Measurements from ENCODE around the gene P3H2. TPM values are rescaled to one million over a fixed set of nuclear protein-coding genes. Genes with fewer than 3 reads are reported as not detected.
"Not testable (repeated sequence)": the region's sequence is repeated elsewhere in the genome, so short reads cannot be mapped to it uniquely, and the experiment has no call there.

Gene P3H2
- total and polyA plus RNA-seq, 2 of the 4 experiments (the other 2 are of a cell fraction) = 54.7 to 64.3 TPM

- ATAC-seq (ENCODE audit: low read depth) = no peak
- TF ChIP-seq SMC3 (IDR thresholded peaks at IDR 0.05; ENCODE audit: low read depth, low read length) (no peak), POLR2A (IDR thresholded peaks at IDR 0.05; ENCODE audit: low read depth, low read length) (no peak)
- no peaks in the 10 kb centered on the region for H4K20me1 ChIP-seq (ENCODE audit: insufficient read depth, low read length)
These were observed 30.0 kb upstream of the P3H2 start for GRCh38 chr3:190150681-190151080.

DNA sequence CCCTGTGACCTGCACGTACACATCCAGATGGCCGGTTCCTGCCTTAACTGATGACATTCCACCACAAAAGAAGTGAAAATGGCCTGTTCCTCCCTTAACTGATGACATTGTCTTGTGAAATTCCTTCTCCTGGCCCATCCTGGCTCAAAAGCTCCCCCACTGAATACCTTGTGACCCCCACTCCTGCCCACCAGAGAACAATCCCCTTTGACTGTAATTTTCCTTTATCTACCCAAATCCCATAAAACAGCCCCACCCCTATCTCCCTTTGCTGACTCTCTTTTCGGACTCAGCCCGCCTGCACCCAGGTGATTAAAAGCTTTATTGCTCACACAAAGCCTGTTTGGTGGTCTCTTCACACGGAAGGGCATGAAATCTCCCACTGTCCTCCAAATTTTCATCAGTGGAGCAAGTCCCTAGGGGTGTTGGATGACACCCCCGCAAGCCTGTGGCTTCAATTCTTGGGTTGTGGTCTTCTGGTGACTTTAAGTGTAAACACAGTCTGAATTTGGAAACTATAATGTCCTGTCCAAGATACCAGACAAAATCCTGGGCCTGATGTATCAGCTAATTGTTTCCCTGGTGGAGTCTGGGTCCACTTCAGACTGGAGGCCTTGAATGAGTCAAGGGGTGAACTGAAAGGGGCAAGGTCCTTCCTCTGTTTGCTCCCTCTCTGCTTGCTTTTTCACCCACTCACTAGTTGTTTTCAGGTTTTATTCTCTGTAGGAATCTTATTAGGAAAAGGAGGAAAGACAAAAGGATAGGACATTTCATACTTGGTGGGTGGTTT lies 29.3 kb upstream of the P3H2 start:
- Histone ChIP-seq H2BK20ac (ENCODE audit: low read depth, low read length) (peak overlapping the region; percentile 89), H4K91ac (ENCODE audit: insufficient read depth, low read depth, low read length) (peak overlapping the region; percentile 56; the same call in 1 of the 2 replicates), H4K8ac (ENCODE audit: low read depth in 2 of 2, low read length in 2 of 2) (peak overlapping the region; percentile 24 to 45; a peak in 2 of 4 replicates), H3K18ac (ENCODE audit: low read depth, low read length) (peak overlapping the region; percentile 31; the same call in 1 of the 2 replicates), H3K23ac (ENCODE audit: low read depth, low read length) (peak overlapping the region; percentile 12; the same call in 1 of the 2 replicates), H3K4ac (ENCODE audit: low read depth, low read length) (peak overlapping the region; percentile 80), H2BK120ac (ENCODE audit: low read depth, low read length) (peak overlapping the region; percentile 70), H2AK5ac (ENCODE audit: low read depth, low read length) (peak overlapping the region; percentile 78), H2BK15ac (ENCODE audit: low read depth, low read length) (peak overlapping the region; percentile 49; the same call in 2 of the 3 replicates), H3K14ac (replicated peaks; ENCODE audit: low read depth, low read length) (peak overlapping the region; percentile 12; the same call in 1 of the 2 replicates)
- H3K27ac ChIP-seq (ENCODE audit: insufficient read depth, low read length); H3K56ac ChIP-seq (ENCODE audit: extremely low read depth, insufficient read depth, low read length); ATAC-seq (ENCODE audit: low read depth); H3K9me1 ChIP-seq (ENCODE audit: insufficient read depth, low read length); H3K36me3 ChIP-seq (ENCODE audit: control insufficient read depth, insufficient read depth, low read length); H3K4me2 ChIP-seq (ENCODE audit: low read depth, low read length); H2AK9ac ChIP-seq (replicated peaks; ENCODE audit: low read depth, low read length, poor library complexity); POLR2A ChIA-PET (ENCODE audit: unreplicated experiment); H3K79me1 ChIP-seq (ENCODE audit: low read depth in 1 of 2, low read length in 2 of 2); H2AFZ ChIP-seq (replicated peaks; ENCODE audit: low read length, poor library complexity); H3K9ac ChIP-seq (ENCODE audit: low read depth, low read length); dilution Hi-C loops (cut with HindIII; ENCODE audit: low sequenced_read_pairs, unreplicated experiment); DNase-seq; H3K4me1 ChIP-seq (ENCODE audit: control insufficient read depth, insufficient read depth, low read length); H4K20me1 ChIP-seq (ENCODE audit: insufficient read depth, low read length); H3K9me3 ChIP-seq (ENCODE audit: control insufficient read depth, insufficient read depth, low read length); H3K4me3 ChIP-seq (ENCODE audit: insufficient read depth, low read depth, low read length); in situ Hi-C loops (cut with MboI; ENCODE audit: low sequenced_read_pairs); H2BK5ac ChIP-seq (ENCODE audit: low read depth, low read length, poor library complexity, severe bottlenecking); BruUV-seq (replicated peaks); H3K27me3 ChIP-seq (ENCODE audit: control insufficient read depth, insufficient read depth, low read length); H4K5ac ChIP-seq (ENCODE audit: low read depth, low read length): not testable (repeated sequence)
- intact Hi-C loops (cut with micrococcal nuclease) = loop anchor here (1.0 kb wide), 1 partner anchor 10 kb away; no protein-coding TSS in a partner anchor
- CTCF ChIA-PET = interaction anchor here (1.4 kb wide), 1 partner anchor 11 kb away, joined by 3 read pairs; no protein-coding TSS in a partner anchor
- no CpG with 5 or more reads among the region's 6 CpGs for WGBS, 2 experiments (ENCODE audit: extremely low coverage in 2 of 2, insufficient read length in 1 of 2)

More at GRCh38 chr3:190150681-190151080, 30.0 kb upstream of the P3H2 start:
- in situ Hi-C loops (cut with MboI; ENCODE audit: low sequenced_read_pairs) (no loop called here), intact Hi-C loops (cut with micrococcal nuclease) (no loop called here), dilution Hi-C loops (cut with HindIII; ENCODE audit: low sequenced_read_pairs, unreplicated experiment) (no loop called here)
- Histone ChIP-seq H3K9me1 (ENCODE audit: insufficient read depth, low read length) (no peaks in the 10 kb centered on the region), H3K36me3 (ENCODE audit: control insufficient read depth, insufficient read depth, low read length) (no peaks in the 10 kb centered on the region), H2AK9ac (replicated peaks; ENCODE audit: low read depth, low read length, poor library complexity) (no peak overlapping the region), H3K4ac (ENCODE audit: low read depth, low read length) (peak overlapping the region; percentile 80; the same call in 1 of the 2 replicates), H2BK15ac (ENCODE audit: low read depth, low read length) (peak overlapping the region; percentile 49; the same call in 2 of the 3 replicates), H3K4me3 (ENCODE audit: insufficient read depth, low read depth, low read length) (no peak overlapping the region), H3K27me3 (ENCODE audit: control insufficient read depth, insufficient read depth, low read length) (peaks cover 8% of the 10 kb centered on the region; the same call in 1 of the 2 replicates), H3K79me1 (ENCODE audit: low read depth in 1 of 2, low read length in 2 of 2) (no peaks in the 10 kb centered on the region), H2AK5ac (ENCODE audit: low read depth, low read length) (peak overlapping the region; percentile 46; the same call in 1 of the 2 replicates), H3K4me2 (ENCODE audit: low read depth, low read length) (no peak overlapping the region), H2BK120ac (ENCODE audit: low read depth, low read length) (peak overlapping the region; percentile 70), H3K9me3 (ENCODE audit: control insufficient read depth, insufficient read depth, low read length) (no peaks in the 10 kb centered on the region), H3K27ac (ENCODE audit: insufficient read depth, low read length) (no peak overlapping the region), H4K91ac (ENCODE audit: insufficient read depth, low read depth, low read length) (peak overlapping the region; percentile 7; the same call in 1 of the 2 replicates), H3K18ac (ENCODE audit: low read depth, low read length) (peak overlapping the region; percentile 42), H2AFZ (replicated peaks; ENCODE audit: low read length, poor library complexity) (no peak overlapping the region), H3K4me1 (ENCODE audit: control insufficient read depth, insufficient read depth, low read length) (peaks cover 2% of the 10 kb centered on the region; the same call in 1 of the 2 replicates), H4K8ac (ENCODE audit: low read depth in 2 of 2, low read length in 2 of 2) (peak overlapping the region; percentile 24 to 45; a peak in 2 of 4 replicates), H3K9ac (ENCODE audit: low read depth, low read length) (no peak overlapping the region), H2BK5ac (ENCODE audit: low read depth, low read length, poor library complexity, severe bottlenecking) (no peak overlapping the region), H2BK20ac (ENCODE audit: low read depth, low read length) (peak overlapping the region; percentile 89), H4K5ac (ENCODE audit: low read depth, low read length) (peak overlapping the region; percentile 50; the same call in 1 of the 2 replicates), H3K56ac (ENCODE audit: extremely low read depth, insufficient read depth, low read length) (no peak overlapping the region), H3K14ac (replicated peaks; ENCODE audit: low read depth, low read length) (peak overlapping the region; percentile 12; the same call in 1 of the 2 replicates), H3K23ac (ENCODE audit: low read depth, low read length) (no peak overlapping the region)
- POLR2A ChIA-PET (ENCODE audit: unreplicated experiment) = no interaction called here
- CTCF ChIA-PET = interaction anchor here (1.4 kb wide), 1 partner anchor 12 kb away, joined by 3 read pairs; no protein-coding TSS in a partner anchor
- no peak for DNase-seq
- WGBS, 2 experiments (ENCODE audit: extremely low coverage in 2 of 2, insufficient read length in 1 of 2) = no CpG with 5 or more reads among the region's 3 CpGs
- no TSS peak for BruUV-seq (replicated peaks)

Measured in IMR-90 (cell line).